Smooth muscle cell (in vitro differentiated cells): ENCODE results near the gene PRTG. TPM values are rescaled to one million over a fixed set of nuclear protein-coding genes. Genes with fewer than 3 reads are reported as not detected.

Experiments
- DNase-seq: peaks from one replicate; lab custom pipeline; 2025; ENCODE audit not compliant: unreplicated experiment; lab: John Stamatoyannopoulos, UW
- H2AFZ ChIP-seq: fragments of 200-600 bp; sonication (generic); 2 replicates; pipeline ENCODE4 v1.6.0; 2016; ENCODE audit warnings: antibody characterized with exemption, low read depth, mild to moderate bottlenecking
- H3F3A ChIP-seq: fragments of 200-600 bp; sonication (generic); 2 replicates; pipeline ENCODE4 v1.6.0; 2017; ENCODE audit warnings: antibody characterized with exemption, low read depth
- H3K27ac ChIP-seq: fragments of 200-600 bp; sonication (generic); 2 replicates; pipeline ENCODE4 v1.5.1; 2016; ENCODE audit warnings: low read depth, mild to moderate bottlenecking
- H3K27me3 ChIP-seq: fragments of 200-600 bp; sonication (generic); 2 replicates; pipeline ENCODE4 v1.6.1; 2016; ENCODE audit warnings: low read depth, mild to moderate bottlenecking
- H3K36me3 ChIP-seq: fragments of 200-600 bp; sonication (generic); 2 replicates; pipeline ENCODE4 v1.5.1; 2016; ENCODE audit warnings: low read depth
- H3K4me1 ChIP-seq: fragments of 200-600 bp; sonication (generic); 2 replicates; pipeline ENCODE4 v1.5.1; 2016; ENCODE audit warnings: low read depth
- H3K4me2 ChIP-seq: fragments of 200-600 bp; sonication (generic); 2 replicates; pipeline ENCODE4 v1.6.0; 2016; ENCODE audit warnings: mild to moderate bottlenecking
- H3K4me3 ChIP-seq: fragments of 200-600 bp; sonication (generic); 2 replicates; pipeline ENCODE4 v1.5.1; 2016; ENCODE audit warnings: mild to moderate bottlenecking
- H3K79me2 ChIP-seq: fragments of 200-600 bp; sonication (generic); 2 replicates; pipeline ENCODE4 v1.6.0; 2016; ENCODE audit warnings: low read depth, mild to moderate bottlenecking
- H3K9ac ChIP-seq: fragments of 200-600 bp; sonication (generic); 2 replicates; pipeline ENCODE4 v1.6.0; 2016; ENCODE audit warnings: low read depth
- H3K9me3 ChIP-seq: fragments of 200-600 bp; sonication (generic); replicated peaks from 2 replicates; pipeline ENCODE4 v1.5.1; 2016; ENCODE audit warnings: low read depth
- H4K20me1 ChIP-seq: fragments of 200-600 bp; sonication (generic); 2 replicates; pipeline ENCODE4 v1.6.0; 2016; ENCODE audit warnings: low read depth
- WGBS: methylation state at CpG from one replicate; pipeline ENCODE4 v1.1.7; 2016; ENCODE audit warnings: low lambda C conversion rate; 5-methylcytosine and 5-hydroxymethylcytosine counted together
- polyA plus RNA-seq: library from polyadenylated mRNA; unstranded; fragments of >200 nt; fragmentation: Nextera tagmentation; extraction: Ambion mirVana; gene quantifications from 2 replicates; pipeline ENCODE4 v1.2.1, GENCODE V29; 2016
- total RNA-seq: library from RNA; depleted of rRNA; stranded (reverse); fragments of >200 nt; gene quantifications from 2 replicates; pipeline ENCODE4 v1.2.3, GENCODE V29; 2014
- TF ChIP-seq, protein P1 (sequence below): fragments of 200-600 bp; sonication (generic); IDR thresholded peaks from 2 replicates; pipeline ENCODE4 v1.5.1; 2017; ENCODE audit warnings: borderline replicate concordance, mild to moderate bottlenecking, antibody characterized with exemption; ENCODE audit not compliant: insufficient read depth, poor library complexity, severe bottlenecking

Gene PRTG
- total and polyA plus RNA-seq, 2 experiments from 2014 or later, result 2.4 to 17.2 TPM

DNA sequence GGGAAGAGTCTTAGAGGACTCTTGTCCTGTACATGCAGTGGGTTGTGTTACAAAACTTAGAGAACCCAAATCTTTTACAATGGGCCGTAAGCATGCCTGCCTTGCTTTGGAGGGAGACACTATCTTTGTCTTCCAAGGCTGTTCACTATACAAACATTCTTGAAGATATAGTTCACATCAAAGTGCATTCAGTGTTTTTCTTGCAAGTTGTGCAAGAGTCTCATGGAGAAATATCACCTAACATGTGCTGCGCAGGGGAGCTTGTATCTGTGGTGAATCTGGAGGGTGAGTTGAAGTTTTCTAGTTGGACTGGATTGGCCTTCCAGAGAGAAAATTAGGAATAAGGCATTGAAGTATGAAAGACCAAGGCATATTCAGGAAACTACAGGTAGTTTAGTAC lies 7.8 kb upstream of the PRTG start:
- WGBS, result 94% methylated on average over 2 of the region's 2 CpGs
- TF ChIP-seq, protein P1, sequence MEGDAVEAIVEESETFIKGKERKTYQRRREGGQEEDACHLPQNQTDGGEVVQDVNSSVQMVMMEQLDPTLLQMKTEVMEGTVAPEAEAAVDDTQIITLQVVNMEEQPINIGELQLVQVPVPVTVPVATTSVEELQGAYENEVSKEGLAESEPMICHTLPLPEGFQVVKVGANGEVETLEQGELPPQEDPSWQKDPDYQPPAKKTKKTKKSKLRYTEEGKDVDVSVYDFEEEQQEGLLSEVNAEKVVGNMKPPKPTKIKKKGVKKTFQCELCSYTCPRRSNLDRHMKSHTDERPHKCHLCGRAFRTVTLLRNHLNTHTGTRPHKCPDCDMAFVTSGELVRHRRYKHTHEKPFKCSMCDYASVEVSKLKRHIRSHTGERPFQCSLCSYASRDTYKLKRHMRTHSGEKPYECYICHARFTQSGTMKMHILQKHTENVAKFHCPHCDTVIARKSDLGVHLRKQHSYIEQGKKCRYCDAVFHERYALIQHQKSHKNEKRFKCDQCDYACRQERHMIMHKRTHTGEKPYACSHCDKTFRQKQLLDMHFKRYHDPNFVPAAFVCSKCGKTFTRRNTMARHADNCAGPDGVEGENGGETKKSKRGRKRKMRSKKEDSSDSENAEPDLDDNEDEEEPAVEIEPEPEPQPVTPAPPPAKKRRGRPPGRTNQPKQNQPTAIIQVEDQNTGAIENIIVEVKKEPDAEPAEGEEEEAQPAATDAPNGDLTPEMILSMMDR, result no peak
- H3K9ac ChIP-seq, result no peak overlapping the region

DNA sequence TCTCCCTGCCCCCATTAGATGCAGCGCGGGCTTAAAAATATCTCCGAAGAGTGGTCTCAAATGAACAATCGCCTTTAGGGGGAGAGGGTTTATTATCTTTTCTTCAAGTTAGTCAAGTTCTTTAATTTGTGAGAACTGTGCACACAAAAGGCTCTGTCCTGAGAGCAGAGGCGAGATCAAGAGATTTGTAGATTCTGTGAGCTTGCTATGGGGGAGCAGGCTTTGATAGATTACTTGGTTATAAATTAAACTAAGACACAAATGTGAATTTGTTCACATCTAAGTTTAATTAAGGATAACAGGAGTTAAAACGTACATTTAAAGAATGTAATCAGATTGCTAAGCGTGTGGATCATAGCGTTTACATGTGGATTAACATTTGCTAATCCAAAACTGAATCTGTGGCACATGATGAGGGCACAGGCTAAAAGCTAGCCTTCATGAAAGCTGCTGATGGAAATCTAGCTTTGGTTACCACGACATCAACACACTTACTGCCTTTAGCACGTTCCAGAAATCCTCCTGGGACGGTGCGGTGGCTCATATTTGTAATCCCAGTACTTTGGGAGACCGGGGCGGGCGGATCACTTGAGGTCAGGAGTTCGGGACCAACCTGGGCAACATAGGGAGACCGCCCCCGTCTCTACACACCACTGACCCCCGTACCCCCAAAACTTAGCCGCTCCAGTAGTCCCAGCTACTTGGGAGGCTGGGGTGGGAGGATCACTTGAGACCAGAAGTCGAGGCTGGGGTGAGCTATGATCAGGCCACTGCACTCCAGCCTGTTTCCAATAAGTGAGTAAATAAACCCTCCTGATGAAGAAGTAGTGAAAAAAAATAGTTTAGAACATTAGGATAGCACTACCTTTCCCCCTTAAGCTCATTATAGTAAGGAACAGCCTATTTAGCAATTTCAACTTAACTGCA lies 1.0 kb upstream of the PRTG start:
- TF ChIP-seq, protein P1, result no peak
- Histone ChIP-seq H3K36me3 (no peaks in the 10 kb centered on the region), H3K79me2 (peaks cover 20% of the 10 kb centered on the region), H3F3A (peaks cover 20% of the 10 kb centered on the region), H3K27ac (no peak overlapping the region), H3K27me3 (no peaks in the 10 kb centered on the region), H2AFZ (peak overlapping the region; percentile 71), H3K9ac (no peak overlapping the region), H3K4me1 (peaks cover 25% of the 10 kb centered on the region), H3K9me3 (no peaks in the 10 kb centered on the region), H3K4me2 (peak overlapping the region; percentile 99), H4K20me1 (no peaks in the 10 kb centered on the region), H3K4me3 (peak overlapping the region; percentile 93)
- WGBS, result 56% methylated on average over 21 of the region's 21 CpGs
- no peak for DNase-seq

More for the DNA sequence above, 7.8 kb upstream of the PRTG start:
- no peak overlapping the region for H3K27ac ChIP-seq
- H3K79me2 ChIP-seq, result no peaks in the 10 kb centered on the region
- no peak overlapping the region for H3K4me3 ChIP-seq
- H2AFZ ChIP-seq, result no peak overlapping the region
- H3K27me3 ChIP-seq, result no peaks in the 10 kb centered on the region
- H3K36me3 ChIP-seq, result no peaks in the 10 kb centered on the region
- no peaks in the 10 kb centered on the region for H3F3A ChIP-seq
- no peak overlapping the region for H3K4me2 ChIP-seq
- no peaks in the 10 kb centered on the region for H3K9me3 ChIP-seq
- no peak for DNase-seq
- no peaks in the 10 kb centered on the region for H4K20me1 ChIP-seq
- H3K4me1 ChIP-seq, result no peaks in the 10 kb centered on the region

DNA sequence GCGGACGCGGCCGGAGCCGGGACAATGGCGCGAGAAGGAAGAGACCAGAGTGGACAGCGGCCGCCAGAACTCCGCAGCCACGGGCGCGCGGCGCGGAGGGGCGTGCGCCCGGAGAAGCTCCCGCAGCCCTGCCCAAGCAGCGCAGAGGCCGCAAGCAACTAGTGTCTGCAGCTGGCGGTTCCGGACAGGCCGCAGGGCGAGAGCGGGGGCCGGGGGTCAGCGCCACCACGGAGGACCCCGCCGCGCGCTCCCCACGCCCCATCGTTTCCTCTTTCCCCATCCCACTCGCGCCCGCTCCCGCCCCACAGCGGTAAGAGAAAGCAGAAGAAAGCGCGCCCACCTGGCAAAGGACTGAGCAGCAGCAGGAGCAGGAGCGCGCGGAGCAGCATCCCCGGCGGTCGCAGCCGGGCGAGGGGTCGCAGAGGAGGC lies 440 bp downstream of the PRTG start:
- Histone ChIP-seq H3K27ac (no peak overlapping the region), H3F3A (peaks cover 20% of the 10 kb centered on the region)
- TF ChIP-seq, protein P1, result no peak

More for the DNA sequence above, 440 bp downstream of the PRTG start:
- H3K9ac ChIP-seq, result peak overlapping the region; percentile 16
- no peaks in the 10 kb centered on the region for H4K20me1 ChIP-seq
- peak overlapping the region; percentile 96 for H2AFZ ChIP-seq
- H3K27me3 ChIP-seq, result no peaks in the 10 kb centered on the region
- no peaks in the 10 kb centered on the region for H3K36me3 ChIP-seq
- peaks cover 40% of the 10 kb centered on the region for H3K4me1 ChIP-seq
- peak overlapping the region; percentile 99 for H3K4me2 ChIP-seq
- peak; percentile 22 for DNase-seq
- no peaks in the 10 kb centered on the region for H3K9me3 ChIP-seq
- H3K4me3 ChIP-seq, result peak overlapping the region; percentile 93
- under 1% methylated on average over 32 of the region's 52 CpGs for WGBS
- H3K79me2 ChIP-seq, result peaks cover 23% of the 10 kb centered on the region
